Measurements from ENCODE around the gene SEPSECS.
"Not testable (repeated sequence)": the region's sequence is repeated elsewhere in the genome, so short reads cannot be mapped to it uniquely, and the experiment has no call there.

The SEPSECS gene

GRCh38 chr4:25090516-25090915 lies 69.7 kb downstream of the SEPSECS start:
- TF ChIP-seq, protein P1, sequence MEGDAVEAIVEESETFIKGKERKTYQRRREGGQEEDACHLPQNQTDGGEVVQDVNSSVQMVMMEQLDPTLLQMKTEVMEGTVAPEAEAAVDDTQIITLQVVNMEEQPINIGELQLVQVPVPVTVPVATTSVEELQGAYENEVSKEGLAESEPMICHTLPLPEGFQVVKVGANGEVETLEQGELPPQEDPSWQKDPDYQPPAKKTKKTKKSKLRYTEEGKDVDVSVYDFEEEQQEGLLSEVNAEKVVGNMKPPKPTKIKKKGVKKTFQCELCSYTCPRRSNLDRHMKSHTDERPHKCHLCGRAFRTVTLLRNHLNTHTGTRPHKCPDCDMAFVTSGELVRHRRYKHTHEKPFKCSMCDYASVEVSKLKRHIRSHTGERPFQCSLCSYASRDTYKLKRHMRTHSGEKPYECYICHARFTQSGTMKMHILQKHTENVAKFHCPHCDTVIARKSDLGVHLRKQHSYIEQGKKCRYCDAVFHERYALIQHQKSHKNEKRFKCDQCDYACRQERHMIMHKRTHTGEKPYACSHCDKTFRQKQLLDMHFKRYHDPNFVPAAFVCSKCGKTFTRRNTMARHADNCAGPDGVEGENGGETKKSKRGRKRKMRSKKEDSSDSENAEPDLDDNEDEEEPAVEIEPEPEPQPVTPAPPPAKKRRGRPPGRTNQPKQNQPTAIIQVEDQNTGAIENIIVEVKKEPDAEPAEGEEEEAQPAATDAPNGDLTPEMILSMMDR (conservative IDR thresholded peaks at IDR 0.05; ENCODE audit: control insufficient read depth, insufficient read depth, low read depth, low read length): no peak
- no peak overlapping the region for H3K4me3 ChIP-seq (ENCODE audit: control insufficient read depth, low read depth, low read length)
- DNase-seq (ENCODE audit: low read depth): peak; percentile 85

- TF ChIP-seq, protein P1 (conservative IDR thresholded peaks at IDR 0.05; ENCODE audit: control insufficient read depth, insufficient read depth, low read depth, low read length): no peak
- DNase-seq (ENCODE audit: low read depth): no peak
- no peak overlapping the region for H3K4me3 ChIP-seq (ENCODE audit: control insufficient read depth, low read depth, low read length)
These were observed 71.0 kb downstream of the SEPSECS start for GRCh38 chr4:25089051-25089763.

DNA sequence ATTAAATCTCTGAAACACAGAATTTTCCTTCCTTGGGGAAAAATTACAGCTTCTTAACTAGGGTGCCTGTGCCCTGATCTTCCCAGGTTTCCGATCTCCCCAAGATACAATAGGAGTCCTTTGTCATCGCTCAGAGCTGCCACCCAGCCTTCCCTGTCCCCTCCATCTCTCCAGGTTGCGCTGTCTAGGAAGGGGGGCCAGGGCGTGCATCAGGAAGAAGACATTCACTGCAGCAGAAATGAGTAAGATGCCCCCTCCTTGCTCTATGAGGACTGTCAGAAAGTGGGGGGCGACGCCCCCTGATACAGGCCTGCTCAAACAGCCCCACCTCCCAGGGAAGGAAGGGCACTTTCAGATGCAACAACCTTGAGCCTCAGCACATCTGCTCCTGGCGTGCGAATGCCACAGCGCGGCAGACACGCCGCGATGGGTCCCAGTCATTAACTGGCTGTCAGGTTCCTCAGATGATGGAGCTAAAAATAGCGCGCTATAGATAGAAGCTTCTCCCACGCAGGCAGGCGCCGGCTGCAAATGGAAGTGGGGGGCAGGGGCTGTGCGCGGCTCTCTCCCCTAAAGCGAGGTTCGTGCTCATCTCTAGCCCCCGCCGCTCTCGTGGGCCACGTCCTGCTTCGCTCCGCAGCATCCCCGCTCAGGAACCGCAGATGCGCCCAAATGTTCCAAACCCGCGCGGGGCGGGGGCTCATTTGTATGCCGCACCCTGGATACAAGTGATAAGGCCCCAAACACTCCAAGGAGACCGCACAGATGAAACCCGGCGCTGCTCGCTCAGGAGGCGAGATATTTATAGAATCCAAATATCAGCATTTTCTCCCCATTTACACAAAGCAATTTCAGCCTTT lies 71.9 kb downstream of the SEPSECS start:
- TF ChIP-seq, protein P1 (conservative IDR thresholded peaks at IDR 0.05; ENCODE audit: control insufficient read depth, insufficient read depth, low read depth, low read length): no peak
- peak; percentile 18 for DNase-seq (ENCODE audit: low read depth)
- H3K4me3 ChIP-seq (ENCODE audit: control insufficient read depth, low read depth, low read length): no peak overlapping the region

DNA sequence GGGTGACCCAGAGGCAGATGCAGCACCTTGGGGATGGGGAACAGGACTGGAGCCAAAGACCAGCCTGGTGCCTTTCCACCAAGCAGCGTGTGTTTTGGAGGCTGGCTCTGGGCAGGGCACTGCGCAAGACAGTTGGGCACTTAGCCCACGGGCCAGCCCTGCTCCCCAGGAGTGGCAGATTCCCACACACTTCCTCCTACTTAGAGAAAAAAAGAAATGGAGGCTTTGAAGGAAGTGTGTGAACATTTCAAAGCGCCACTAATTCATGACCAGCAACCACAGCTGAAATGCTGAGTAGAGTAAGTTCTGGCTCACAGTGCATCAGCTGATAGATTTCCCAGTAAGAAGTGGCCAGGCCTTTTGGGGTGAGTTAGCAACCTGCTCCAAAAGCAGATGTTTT lies 74.6 kb downstream of the SEPSECS start:
- TF ChIP-seq, protein P1 (conservative IDR thresholded peaks at IDR 0.05; ENCODE audit: control insufficient read depth, insufficient read depth, low read depth, low read length): no peak
- no peak for DNase-seq (ENCODE audit: low read depth)
- H3K4me3 ChIP-seq (ENCODE audit: control insufficient read depth, low read depth, low read length): no peak overlapping the region

DNA sequence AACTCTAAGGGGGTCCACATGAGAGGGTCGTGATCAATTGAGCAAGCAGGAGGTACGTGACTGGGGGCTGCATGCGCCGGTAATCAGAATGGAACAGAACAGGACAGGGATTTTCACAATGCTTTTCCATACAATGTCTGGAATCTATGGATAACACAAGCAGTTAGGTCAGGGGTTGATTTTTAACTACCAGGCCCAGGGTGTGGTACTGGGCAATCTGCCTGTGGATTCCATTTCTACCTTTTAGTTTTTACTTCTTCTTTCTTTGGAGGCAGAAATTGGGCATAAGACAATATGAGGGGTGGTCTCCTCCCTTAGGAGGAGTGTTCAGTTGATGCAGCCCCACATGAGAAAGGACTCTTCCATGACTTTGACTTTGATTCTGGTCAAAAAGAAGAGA lies 76.8 kb downstream of the SEPSECS start:
- DNase-seq (ENCODE audit: low read depth); H3K4me3 ChIP-seq (ENCODE audit: control insufficient read depth, low read depth, low read length): not testable (repeated sequence)

DNA sequence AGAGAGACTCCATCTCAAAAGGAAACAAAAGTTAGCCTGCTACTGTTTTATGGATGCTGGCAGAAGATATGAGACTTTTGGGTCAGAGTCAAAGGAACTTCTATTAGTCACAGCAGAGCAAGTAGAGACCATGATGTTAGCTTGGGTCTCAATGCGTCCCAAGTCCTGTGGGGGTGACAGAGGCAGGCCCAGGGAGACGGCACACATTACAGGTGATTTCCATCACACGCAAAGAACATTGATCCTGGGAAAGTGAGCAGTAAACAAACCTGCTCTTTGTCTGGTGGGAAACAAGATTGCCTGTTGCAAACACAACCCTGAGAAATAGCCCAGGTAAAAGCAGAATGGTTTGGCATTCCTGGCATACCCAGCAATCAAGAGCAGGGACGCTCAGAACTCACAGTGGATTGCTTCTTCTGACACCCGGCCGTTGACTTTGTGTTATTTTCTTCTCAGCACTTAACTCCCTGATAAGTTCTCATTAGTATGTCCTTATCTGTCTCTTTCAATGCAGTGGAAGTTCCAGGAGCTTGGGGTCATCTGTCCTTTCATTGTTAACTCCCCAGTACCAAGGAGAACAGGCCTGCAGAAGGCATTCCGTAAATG lies 78.3 kb downstream of the SEPSECS start:
- TF ChIP-seq, protein P1 (conservative IDR thresholded peaks at IDR 0.05; ENCODE audit: control insufficient read depth, insufficient read depth, low read depth, low read length): no peak
- no peak overlapping the region for H3K4me3 ChIP-seq (ENCODE audit: control insufficient read depth, low read depth, low read length)
- DNase-seq (ENCODE audit: low read depth): no peak

- TF ChIP-seq, protein P1 (conservative IDR thresholded peaks at IDR 0.05; ENCODE audit: control insufficient read depth, insufficient read depth, low read depth, low read length): no peak
- DNase-seq (ENCODE audit: low read depth): no peak
- no peak overlapping the region for H3K4me3 ChIP-seq (ENCODE audit: control insufficient read depth, low read depth, low read length)
These were observed 79.7 kb downstream of the SEPSECS start for GRCh38 chr4:25080571-25080970.

Measured in fibroblast of mammary gland (primary cell).